ENCODE measurements around the gene APBA1.
"Not testable (repeated sequence)": the region's sequence is repeated elsewhere in the genome, so short reads cannot be mapped to it uniquely, and the experiment has no call there.

The APBA1 gene

GRCh38 chr9:69442486-69442885, 229.7 kb downstream of the APBA1 start:
- no peak for DNase-seq (ENCODE audit: low spot score)

GRCh38 chr9:69440254-69440955, 231.8 kb downstream of the APBA1 start:
- DNase-seq (ENCODE audit: low spot score): not testable (repeated sequence)

- not testable (repeated sequence) for DNase-seq (ENCODE audit: low spot score)
These were observed 232.5 kb downstream of the APBA1 start for GRCh38 chr9:69439654-69440053.

GRCh38 chr9:69433968-69434367, 238.2 kb downstream of the APBA1 start:
- no peak for DNase-seq (ENCODE audit: low spot score)

- peak; percentile 16 for DNase-seq (ENCODE audit: low spot score)
These were observed 238.8 kb downstream of the APBA1 start for GRCh38 chr9:69433392-69433791.

GRCh38 chr9:69432623-69433022, 239.5 kb downstream of the APBA1 start:
- no peak for DNase-seq (ENCODE audit: low spot score)

- DNase-seq (ENCODE audit: low spot score): no peak
These were observed 240.4 kb downstream of the APBA1 start for GRCh38 chr9:69431777-69432176.

- DNase-seq (ENCODE audit: low spot score): no peak
These were observed 241.0 kb downstream of the APBA1 start for GRCh38 chr9:69431203-69431602.

GRCh38 chr9:69430206-69430605, 242.0 kb downstream of the APBA1 start:
- DNase-seq (ENCODE audit: low spot score): no peak

GRCh38 chr9:69429281-69429680, 242.9 kb downstream of the APBA1 start:
- no peak for DNase-seq (ENCODE audit: low spot score)

GRCh38 chr9:69428017-69428785, 244.0 kb downstream of the APBA1 start:
- DNase-seq (ENCODE audit: low spot score): no peak

- no peak for DNase-seq (ENCODE audit: low spot score)
These were observed 244.9 kb downstream of the APBA1 start for GRCh38 chr9:69427286-69427685.

GRCh38 chr9:69425136-69425801, 246.9 kb downstream of the APBA1 start:
- DNase-seq (ENCODE audit: low spot score): no peak

- DNase-seq (ENCODE audit: low spot score): peak; percentile 83
These were observed 250.0 kb downstream of the APBA1 start for GRCh38 chr9:69421908-69422801.

GRCh38 chr9:69420611-69421270, 251.4 kb downstream of the APBA1 start:
- no peak for DNase-seq (ENCODE audit: low spot score)

- DNase-seq (ENCODE audit: low spot score): peak; percentile 89
These were observed 259.4 kb downstream of the APBA1 start for GRCh38 chr9:69412741-69413150.

GRCh38 chr9:69411931-69412740, 260.0 kb downstream of the APBA1 start:
- DNase-seq (ENCODE audit: low spot score): no peak

GRCh38 chr9:69411246-69411645, 260.9 kb downstream of the APBA1 start:
- no peak for DNase-seq (ENCODE audit: low spot score)

GRCh38 chr9:69409936-69410335, 262.2 kb downstream of the APBA1 start:
- not testable (repeated sequence) for DNase-seq (ENCODE audit: low spot score)

GRCh38 chr9:69400470-69400869, 271.7 kb downstream of the APBA1 start:
- no peak for DNase-seq (ENCODE audit: low spot score)
